GM11168 (cell line): Measurements from ENCODE around the gene NCF4.

Experiments used
- in situ Hi-C: fragments of 300-500 bp; cut with MboI; formaldehyde crosslinking; loops from one replicate; pipeline ENCODE4 v1.12.0; 2022; ENCODE audit warnings: low sequenced_read_pairs; ENCODE audit not compliant: unreplicated experiment

The NCF4 gene

GRCh38 chr22:36914390-36914752, 53.6 kb downstream of the NCF4 start:
- in situ Hi-C loops = no loop called here

DNA sequence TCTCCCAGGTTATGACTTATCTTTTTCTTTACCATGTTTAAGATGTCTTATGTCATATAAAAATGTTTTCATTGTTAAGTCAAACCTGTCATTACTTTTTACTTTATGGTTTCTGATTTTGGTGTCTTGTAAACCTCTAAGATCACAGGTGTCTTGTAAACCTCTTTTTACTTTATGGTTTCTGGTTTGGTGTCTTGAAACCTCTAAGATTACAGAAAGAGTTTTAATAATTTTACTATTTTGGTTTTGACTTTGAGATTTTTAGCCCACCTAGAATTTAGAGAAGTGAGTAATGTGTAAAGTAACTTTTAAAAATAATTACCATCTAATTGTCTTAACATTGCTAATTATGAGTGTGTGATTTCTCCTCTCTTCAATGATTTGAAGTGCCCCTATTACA, 55.2 kb downstream of the NCF4 start:
- in situ Hi-C loops = no loop called here

GRCh38 chr22:36918586-36919284, 57.9 kb downstream of the NCF4 start:
- in situ Hi-C loops = no loop called here

DNA sequence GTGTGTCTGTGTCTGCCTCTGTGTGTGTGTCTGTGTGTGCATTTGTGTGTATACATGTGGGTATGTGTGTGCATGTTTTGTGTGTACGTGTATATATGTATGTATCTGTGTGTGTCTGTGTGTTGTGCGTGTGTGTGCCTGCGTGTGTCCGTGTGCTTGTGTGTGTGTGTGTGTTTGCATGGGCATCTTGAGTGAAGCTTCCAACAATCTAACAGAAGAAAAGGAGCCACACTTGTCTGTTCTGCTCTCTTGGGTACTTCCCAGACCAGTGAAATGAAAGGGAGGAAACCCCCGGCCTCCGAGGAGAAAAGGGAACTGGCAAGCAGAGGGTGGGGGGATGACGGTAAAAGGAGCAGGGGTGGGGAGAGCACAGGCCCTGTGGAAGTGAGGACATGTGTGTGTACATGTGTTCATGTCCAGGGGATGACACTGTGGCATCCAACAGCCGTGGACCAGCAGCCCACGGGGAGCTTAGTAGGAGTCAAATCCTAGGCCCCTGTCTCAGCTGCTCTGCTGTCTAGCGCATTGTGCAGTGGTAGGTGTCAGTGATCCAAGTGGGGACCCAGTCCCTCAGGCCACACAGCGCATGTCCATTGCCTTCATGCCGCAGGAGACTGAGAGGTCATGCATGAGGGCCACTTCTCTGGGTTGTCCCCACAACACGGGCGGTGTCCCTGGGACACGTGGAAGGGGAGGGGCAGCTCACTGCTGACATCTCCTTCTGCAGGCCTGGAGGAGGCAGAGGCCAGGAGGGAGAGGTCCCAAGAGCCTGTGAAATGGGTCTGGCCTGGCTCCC, 60.7 kb downstream of the NCF4 start:
- in situ Hi-C loops = no loop called here

- in situ Hi-C loops = no loop called here
Measured at GRCh38 chr22:36922105-36922608, 61.4 kb downstream of the NCF4 start.

DNA sequence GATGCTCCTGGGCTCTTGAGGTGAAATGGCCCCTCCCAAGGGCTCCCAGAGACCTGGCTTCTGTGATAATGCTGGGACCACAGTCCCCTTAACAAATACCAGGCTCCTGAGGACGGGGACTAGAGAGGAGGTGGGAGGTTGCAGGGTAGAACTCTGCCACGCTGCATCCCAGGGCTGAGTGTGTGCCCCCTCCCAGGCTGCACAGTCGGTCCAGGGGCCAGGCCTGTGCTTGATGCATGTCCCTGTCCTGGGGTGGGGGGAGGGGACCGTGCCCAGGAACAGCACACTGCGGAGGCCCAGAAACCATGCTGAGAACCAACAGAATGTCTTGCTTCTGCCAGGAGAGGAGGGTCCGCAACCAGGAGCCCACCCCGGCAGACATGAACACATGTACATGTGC, 61.9 kb downstream of the NCF4 start:
- in situ Hi-C loops = no loop called here

GRCh38 chr22:36923131-36923788, 62.5 kb downstream of the NCF4 start:
- in situ Hi-C loops = no loop called here

- in situ Hi-C loops = no loop called here
Measured at GRCh38 chr22:36924151-36924698, 63.4 kb downstream of the NCF4 start.

DNA sequence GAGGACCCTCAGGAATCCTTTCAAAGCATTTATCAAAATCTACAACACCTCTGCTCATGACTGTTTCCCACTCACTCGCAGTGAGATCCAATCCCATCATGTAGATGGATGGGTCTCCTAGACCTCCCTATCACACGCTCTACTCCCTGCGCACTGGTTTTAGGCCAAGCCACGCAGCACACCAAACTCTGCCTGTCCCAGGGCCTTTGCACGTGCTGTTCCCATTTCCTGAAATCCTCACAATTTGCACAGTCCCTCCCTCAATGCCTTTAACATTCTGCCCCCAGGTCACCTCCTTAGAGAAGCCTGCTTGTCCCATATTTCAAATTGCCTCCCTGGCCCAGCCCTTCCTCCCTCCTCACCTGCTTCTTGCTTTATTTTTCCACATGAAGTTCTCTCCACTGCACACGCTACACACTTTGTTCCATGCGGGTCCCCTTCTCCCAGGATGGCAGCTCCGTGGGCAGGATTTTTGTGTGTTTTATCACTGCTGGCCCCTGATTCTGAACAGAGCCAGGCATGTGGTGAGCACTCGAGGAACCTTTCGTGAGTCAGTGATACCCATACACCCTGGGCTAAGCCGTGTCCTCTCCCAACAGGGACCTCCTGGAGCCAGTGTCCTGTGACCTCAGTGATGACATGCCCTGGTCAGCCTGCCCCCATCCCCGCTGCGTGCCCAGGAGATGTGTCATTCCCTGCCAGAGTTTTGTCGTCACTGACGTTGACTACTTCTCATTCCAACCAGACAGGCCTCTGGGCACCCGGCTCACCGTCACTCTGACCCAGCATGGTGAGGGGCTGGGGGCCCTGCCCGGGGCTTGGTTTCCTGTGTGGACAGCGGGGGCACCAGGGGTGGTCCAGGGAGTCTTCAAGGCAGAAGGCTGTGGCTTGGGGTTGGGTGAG, 64.8 kb downstream of the NCF4 start:
- in situ Hi-C loops = no loop called here

- in situ Hi-C loops = no loop called here
Measured at GRCh38 chr22:36926309-36926708, 65.5 kb downstream of the NCF4 start.

GRCh38 chr22:36926721-36927435, 66.1 kb downstream of the NCF4 start:
- in situ Hi-C loops = no loop called here
